Measurements from ENCODE around the gene EEF1E1.
A peak's percentile ranks its signal among the peaks of the same experiment; 100 is the strongest.

EEF1E1 gene

DNA sequence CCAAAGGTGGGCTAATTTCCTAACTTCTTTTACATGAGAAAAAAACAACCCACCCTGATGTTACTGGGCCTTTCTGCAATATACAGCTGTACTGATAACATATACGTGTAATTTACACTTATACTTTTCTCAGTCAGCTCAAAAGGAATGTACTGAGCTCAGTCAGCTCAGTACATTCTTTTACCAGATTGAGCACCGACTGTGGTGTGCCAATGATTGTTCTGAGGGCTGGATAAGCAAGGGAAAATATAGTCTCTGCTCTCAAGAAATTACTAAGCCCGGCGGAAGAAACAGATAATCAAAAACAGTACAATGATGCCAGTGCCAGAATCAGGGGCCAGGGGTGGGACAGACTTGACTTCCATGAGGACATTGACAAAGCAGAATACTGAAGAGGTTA, 28.1 kb downstream of the EEF1E1 start:
- H2AFZ ChIP-seq (ENCODE audit: low read depth, low read length): no peak overlapping the region
- no peak for DNase-seq
- H2AK5ac ChIP-seq (ENCODE audit: low read length, severe bottlenecking): no peak overlapping the region
- H4K8ac ChIP-seq (ENCODE audit: low read length): no peak overlapping the region
- no peak overlapping the region for H3K14ac ChIP-seq (ENCODE audit: low read length in 2 of 2)
- H2BK15ac ChIP-seq (ENCODE audit: low read depth, poor library complexity, severe bottlenecking): no peak overlapping the region
- H3K79me1 ChIP-seq (replicated peaks; ENCODE audit: low read length, poor library complexity, severe bottlenecking): peaks cover 2% of the 10 kb centered on the region
- H2BK12ac ChIP-seq (ENCODE audit: low read length in 2 of 2): no peak overlapping the region
- H4K91ac ChIP-seq (ENCODE audit: low read length): no peak overlapping the region
- H3K36me3 ChIP-seq (ENCODE audit: control insufficient read depth in 1 of 2, insufficient read depth in 2 of 2, low read depth in 1 of 2, low read length in 2 of 2): no peaks in the 10 kb centered on the region
- H3K4ac ChIP-seq (ENCODE audit: low read depth in 1 of 2, low read length in 2 of 2): no peak overlapping the region
- H2BK5ac ChIP-seq (ENCODE audit: low read depth, low read length, poor library complexity, severe bottlenecking): no peak overlapping the region
- H3K23ac ChIP-seq (ENCODE audit: low read length in 2 of 2): no peak overlapping the region
- H3K27me3 ChIP-seq (ENCODE audit: control insufficient read depth in 1 of 2, insufficient read depth in 1 of 2, low read length in 2 of 2): no peaks in the 10 kb centered on the region
- no peak overlapping the region for H3K18ac ChIP-seq (ENCODE audit: low read depth in 1 of 2, low read length in 2 of 2)
- H3K27ac ChIP-seq (ENCODE audit: low read length, poor library complexity, severe bottlenecking): no peak overlapping the region
- 95% methylated on average over 4 of the region's 4 CpGs for WGBS
- no peak overlapping the region for H3K4me2 ChIP-seq (ENCODE audit: low read length, poor library complexity, severe bottlenecking)
- no peaks in the 10 kb centered on the region for H3K9me3 ChIP-seq (ENCODE audit: control insufficient read depth, low read length)
- H3K9ac ChIP-seq (ENCODE audit: low read length): peak overlapping the region; percentile 46
- peaks cover 5% of the 10 kb centered on the region for H3K4me1 ChIP-seq (ENCODE audit: control insufficient read depth, insufficient read depth, low read depth, low read length)
- peak overlapping the region in 1 of 2 experiments; percentile 58 for H3K4me3 ChIP-seq (ENCODE audit: insufficient read depth in 1 of 2, low read depth in 1 of 2, low read length in 2 of 2)
- H2BK120ac ChIP-seq (ENCODE audit: low read depth, low read length): no peak overlapping the region

DNA sequence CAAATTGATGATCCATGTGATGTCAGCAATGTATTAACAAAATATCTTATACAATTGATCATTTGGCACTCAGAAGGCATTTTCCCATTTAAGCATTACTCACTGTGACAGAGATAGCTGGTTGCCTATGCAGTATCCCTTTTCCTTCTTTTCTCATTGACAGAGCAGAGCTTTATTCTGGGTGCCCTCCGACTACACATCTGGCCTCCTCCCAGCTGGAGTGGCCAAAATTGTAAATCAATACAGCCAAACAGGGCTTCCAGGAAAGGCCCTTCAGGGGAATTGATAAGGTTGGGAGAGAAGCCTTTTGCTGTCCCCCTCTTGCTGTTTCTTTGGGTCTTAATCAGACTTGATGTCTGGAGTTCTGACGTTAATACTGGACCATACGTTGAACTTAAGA, 28.6 kb downstream of the EEF1E1 start:
- no peak overlapping the region for H2BK120ac ChIP-seq (ENCODE audit: low read depth, low read length)
- no peak overlapping the region for H2BK15ac ChIP-seq (ENCODE audit: low read depth, poor library complexity, severe bottlenecking)
- peaks cover 2% of the 10 kb centered on the region for H3K79me1 ChIP-seq (replicated peaks; ENCODE audit: low read length, poor library complexity, severe bottlenecking)
- DNase-seq: no peak
- peak overlapping the region; percentile 68 for H2AK5ac ChIP-seq (ENCODE audit: low read length, severe bottlenecking)
- H3K18ac ChIP-seq (ENCODE audit: low read depth in 1 of 2, low read length in 2 of 2): no peak overlapping the region
- no peak overlapping the region for H4K91ac ChIP-seq (ENCODE audit: low read length)
- no peak overlapping the region for H3K23ac ChIP-seq (ENCODE audit: low read length in 2 of 2)
- H3K4me3 ChIP-seq (ENCODE audit: insufficient read depth in 1 of 2, low read depth in 1 of 2, low read length in 2 of 2): peak overlapping the region in 1 of 2 experiments; percentile 58
- no peak overlapping the region for H3K27ac ChIP-seq (ENCODE audit: low read length, poor library complexity, severe bottlenecking)
- H3K14ac ChIP-seq (ENCODE audit: low read length in 2 of 2): no peak overlapping the region
- no peak overlapping the region for H3K4ac ChIP-seq (ENCODE audit: low read depth in 1 of 2, low read length in 2 of 2)
- H3K27me3 ChIP-seq (ENCODE audit: control insufficient read depth in 1 of 2, insufficient read depth in 1 of 2, low read length in 2 of 2): no peaks in the 10 kb centered on the region
- no peak overlapping the region for H2BK5ac ChIP-seq (ENCODE audit: low read depth, low read length, poor library complexity, severe bottlenecking)
- peaks cover 5% of the 10 kb centered on the region for H3K4me1 ChIP-seq (ENCODE audit: control insufficient read depth, insufficient read depth, low read depth, low read length)
- 98% methylated on average over 2 of the region's 3 CpGs for WGBS
- no peak overlapping the region for H2BK12ac ChIP-seq (ENCODE audit: low read length in 2 of 2)
- no peak overlapping the region for H4K8ac ChIP-seq (ENCODE audit: low read length)
- no peak overlapping the region for H3K4me2 ChIP-seq (ENCODE audit: low read length, poor library complexity, severe bottlenecking)
- no peaks in the 10 kb centered on the region for H3K9me3 ChIP-seq (ENCODE audit: control insufficient read depth, low read length)
- peak overlapping the region; percentile 46 for H3K9ac ChIP-seq (ENCODE audit: low read length)
- H3K36me3 ChIP-seq (ENCODE audit: control insufficient read depth in 1 of 2, insufficient read depth in 2 of 2, low read depth in 1 of 2, low read length in 2 of 2): no peaks in the 10 kb centered on the region
- H2AFZ ChIP-seq (ENCODE audit: low read depth, low read length): no peak overlapping the region

DNA sequence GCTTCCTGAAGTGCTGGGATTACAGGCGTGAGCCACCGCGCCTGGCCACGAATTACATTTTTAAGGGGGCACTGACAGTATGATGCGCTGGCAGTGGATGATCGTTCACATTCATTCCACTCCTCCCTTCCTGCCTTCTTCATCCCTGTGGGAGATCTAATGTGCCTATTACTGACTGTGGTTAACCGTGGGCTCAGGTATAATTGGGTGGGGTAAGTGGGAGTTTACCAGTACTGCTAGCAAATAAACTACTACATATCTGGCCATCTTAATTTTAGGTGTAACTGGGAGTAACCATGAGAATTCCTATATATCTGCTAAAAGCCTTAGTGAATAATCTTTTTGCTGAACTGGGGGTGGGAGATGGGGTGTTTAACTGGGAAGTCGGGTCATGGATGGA, 31.6 kb downstream of the EEF1E1 start:
- no peak overlapping the region for H3K9ac ChIP-seq (ENCODE audit: low read length)
- no peak overlapping the region for H2AFZ ChIP-seq (ENCODE audit: low read depth, low read length)
- H2BK12ac ChIP-seq (ENCODE audit: low read length in 2 of 2): no peak overlapping the region
- no peak overlapping the region for H3K14ac ChIP-seq (ENCODE audit: low read length in 2 of 2)
- no peak overlapping the region for H3K4ac ChIP-seq (ENCODE audit: low read depth in 1 of 2, low read length in 2 of 2)
- no peak overlapping the region for H4K8ac ChIP-seq (ENCODE audit: low read length)
- no peak overlapping the region for H3K23ac ChIP-seq (ENCODE audit: low read length in 2 of 2)
- no peak overlapping the region for H2AK5ac ChIP-seq (ENCODE audit: low read length, severe bottlenecking)
- no peak overlapping the region for H3K4me3 ChIP-seq (ENCODE audit: insufficient read depth in 1 of 2, low read depth in 1 of 2, low read length in 2 of 2)
- no peak overlapping the region for H2BK15ac ChIP-seq (ENCODE audit: low read depth, poor library complexity, severe bottlenecking)
- H4K91ac ChIP-seq (ENCODE audit: low read length): no peak overlapping the region
- no peak overlapping the region for H2BK120ac ChIP-seq (ENCODE audit: low read depth, low read length)
- 97% methylated on average over 6 of the region's 8 CpGs for WGBS
- H3K18ac ChIP-seq (ENCODE audit: low read depth in 1 of 2, low read length in 2 of 2): no peak overlapping the region
- H3K4me2 ChIP-seq (ENCODE audit: low read length, poor library complexity, severe bottlenecking): no peak overlapping the region
- DNase-seq: no peak
- no peaks in the 10 kb centered on the region for H3K36me3 ChIP-seq (ENCODE audit: control insufficient read depth in 1 of 2, insufficient read depth in 2 of 2, low read depth in 1 of 2, low read length in 2 of 2)
- H3K4me1 ChIP-seq (ENCODE audit: control insufficient read depth, insufficient read depth, low read depth, low read length): no peaks in the 10 kb centered on the region
- H3K27me3 ChIP-seq (ENCODE audit: control insufficient read depth in 1 of 2, insufficient read depth in 1 of 2, low read length in 2 of 2): no peaks in the 10 kb centered on the region
- no peak overlapping the region for H2BK5ac ChIP-seq (ENCODE audit: low read depth, low read length, poor library complexity, severe bottlenecking)
- no peak overlapping the region for H3K27ac ChIP-seq (ENCODE audit: low read length, poor library complexity, severe bottlenecking)
- no peaks in the 10 kb centered on the region for H3K9me3 ChIP-seq (ENCODE audit: control insufficient read depth, low read length)
- no peaks in the 10 kb centered on the region for H3K79me1 ChIP-seq (replicated peaks; ENCODE audit: low read length, poor library complexity, severe bottlenecking)

DNA sequence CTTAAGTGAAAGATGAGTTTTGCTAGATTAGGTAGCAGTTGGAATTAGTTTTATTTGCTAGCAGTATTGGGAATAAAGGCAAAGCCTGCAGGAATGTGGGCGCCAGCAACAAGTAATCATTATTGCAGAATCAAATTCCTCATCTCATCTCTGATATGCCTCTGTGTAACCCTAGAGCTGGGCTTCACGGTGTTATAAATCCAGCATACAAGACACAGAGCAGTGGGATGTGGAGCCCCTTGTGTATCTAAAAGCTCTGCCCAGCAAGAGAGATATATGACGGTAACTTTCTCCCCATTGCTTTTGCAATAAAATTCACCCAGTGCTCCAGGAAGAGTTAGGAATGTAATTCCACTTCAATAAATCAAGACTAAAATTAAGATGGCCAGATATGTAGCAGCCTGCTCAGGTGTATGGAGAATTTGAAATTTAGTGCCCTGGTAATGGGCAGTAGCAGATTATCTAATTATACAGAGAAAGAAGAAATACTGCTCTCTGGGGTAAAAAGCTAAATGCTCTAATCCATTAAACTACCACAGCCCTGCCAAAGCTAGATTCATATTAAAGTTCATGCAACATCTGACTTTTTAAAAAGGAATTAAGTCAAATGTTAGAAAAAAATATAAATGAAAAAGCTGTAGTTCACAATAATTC, 32.6 kb downstream of the EEF1E1 start:
- Histone ChIP-seq H3K4me2 (ENCODE audit: low read length, poor library complexity, severe bottlenecking) (no peak overlapping the region), H3K14ac (ENCODE audit: low read length in 2 of 2) (no peak overlapping the region), H3K9ac (ENCODE audit: low read length) (no peak overlapping the region), H3K4me3 (ENCODE audit: insufficient read depth in 1 of 2, low read depth in 1 of 2, low read length in 2 of 2) (no peak overlapping the region), H2AK5ac (ENCODE audit: low read length, severe bottlenecking) (no peak overlapping the region), H4K91ac (ENCODE audit: low read length) (no peak overlapping the region), H3K4ac (ENCODE audit: low read depth in 1 of 2, low read length in 2 of 2) (no peak overlapping the region), H3K9me3 (ENCODE audit: control insufficient read depth, low read length) (no peaks in the 10 kb centered on the region), H2AFZ (ENCODE audit: low read depth, low read length) (no peak overlapping the region), H4K8ac (ENCODE audit: low read length) (no peak overlapping the region), H3K4me1 (ENCODE audit: control insufficient read depth, insufficient read depth, low read depth, low read length) (peaks cover 1% of the 10 kb centered on the region), H2BK15ac (ENCODE audit: low read depth, poor library complexity, severe bottlenecking) (no peak overlapping the region), H3K27ac (ENCODE audit: low read length, poor library complexity, severe bottlenecking) (no peak overlapping the region), H2BK5ac (ENCODE audit: low read depth, low read length, poor library complexity, severe bottlenecking) (no peak overlapping the region), H3K79me1 (replicated peaks; ENCODE audit: low read length, poor library complexity, severe bottlenecking) (peaks cover 1% of the 10 kb centered on the region), H3K18ac (ENCODE audit: low read depth in 1 of 2, low read length in 2 of 2) (no peak overlapping the region), H3K36me3 (ENCODE audit: control insufficient read depth in 1 of 2, insufficient read depth in 2 of 2, low read depth in 1 of 2, low read length in 2 of 2) (no peaks in the 10 kb centered on the region), H3K23ac (ENCODE audit: low read length in 2 of 2) (no peak overlapping the region), H3K27me3 (ENCODE audit: control insufficient read depth in 1 of 2, insufficient read depth in 1 of 2, low read length in 2 of 2) (no peaks in the 10 kb centered on the region), H2BK120ac (ENCODE audit: low read depth, low read length) (no peak overlapping the region), H2BK12ac (ENCODE audit: low read length in 2 of 2) (no peak overlapping the region)
- no peak for DNase-seq
- 100% methylated on average over 2 of the region's 3 CpGs for WGBS
